ENCODE data around the gene KRTAP12-2.
A peak's percentile ranks its signal among the peaks of the same experiment; 100 is the strongest.
"Not testable (repeated sequence)": the region's sequence is repeated elsewhere in the genome, so short reads cannot be mapped to it uniquely, and the experiment has no call there.

KRTAP12-2 gene

GRCh38 chr21:44646366-44647221, 20.1 kb downstream of the KRTAP12-2 start, which contains the start of gene KRTAP10-11:
KRTAP10-11 (plus strand) TSS chr21:44646414; CDS start chr21:44646459, 45 bp downstream.
- H3K9me3 ChIP-seq (ENCODE audit: control insufficient read depth, insufficient read depth, low read length); H3K4me1 ChIP-seq (ENCODE audit: control insufficient read depth, insufficient read depth, low read length); H3K27me3 ChIP-seq (ENCODE audit: control insufficient read depth, insufficient read depth, low read length); H3K4me3 ChIP-seq (ENCODE audit: low read depth, low read length); H3K9ac ChIP-seq (ENCODE audit: low read depth, low read length); H3K36me3 ChIP-seq (ENCODE audit: control insufficient read depth, insufficient read depth, low read length): not testable (repeated sequence)
- H3K27ac ChIP-seq (ENCODE audit: low read depth, low read length) = peak within 1 kb of the TSS; percentile 2

GRCh38 chr21:44644878-44645277, 21.8 kb downstream of the KRTAP12-2 start:
- no peak overlapping the region for H3K4me3 ChIP-seq (ENCODE audit: low read depth, low read length)
- no peaks in the 10 kb centered on the region for H3K36me3 ChIP-seq (ENCODE audit: control insufficient read depth, insufficient read depth, low read length)
- no peaks in the 10 kb centered on the region; the same call in 1 of the 2 replicates for H3K4me1 ChIP-seq (ENCODE audit: control insufficient read depth, insufficient read depth, low read length)
- no peaks in the 10 kb centered on the region for H3K27me3 ChIP-seq (ENCODE audit: control insufficient read depth, insufficient read depth, low read length)
- no peak overlapping the region for H3K9ac ChIP-seq (ENCODE audit: low read depth, low read length)
- no peaks in the 10 kb centered on the region for H3K9me3 ChIP-seq (ENCODE audit: control insufficient read depth, insufficient read depth, low read length)
- no peak overlapping the region for H3K27ac ChIP-seq (ENCODE audit: low read depth, low read length)

GRCh38 chr21:44643741-44644310, 22.9 kb downstream of the KRTAP12-2 start:
- Histone ChIP-seq H3K9ac (ENCODE audit: low read depth, low read length) (no peak overlapping the region), H3K9me3 (ENCODE audit: control insufficient read depth, insufficient read depth, low read length) (no peaks in the 10 kb centered on the region), H3K36me3 (ENCODE audit: control insufficient read depth, insufficient read depth, low read length) (no peaks in the 10 kb centered on the region), H3K4me3 (ENCODE audit: low read depth, low read length) (no peak overlapping the region), H3K27me3 (ENCODE audit: control insufficient read depth, insufficient read depth, low read length) (no peaks in the 10 kb centered on the region), H3K4me1 (ENCODE audit: control insufficient read depth, insufficient read depth, low read length) (no peaks in the 10 kb centered on the region; the same call in 1 of the 2 replicates), H3K27ac (ENCODE audit: low read depth, low read length) (no peak overlapping the region)

- Histone ChIP-seq H3K27me3 (ENCODE audit: control insufficient read depth, insufficient read depth, low read length) (no peaks in the 10 kb centered on the region), H3K4me3 (ENCODE audit: low read depth, low read length) (no peak overlapping the region), H3K9ac (ENCODE audit: low read depth, low read length) (no peak overlapping the region), H3K27ac (ENCODE audit: low read depth, low read length) (no peak overlapping the region), H3K36me3 (ENCODE audit: control insufficient read depth, insufficient read depth, low read length) (no peaks in the 10 kb centered on the region), H3K9me3 (ENCODE audit: control insufficient read depth, insufficient read depth, low read length) (no peaks in the 10 kb centered on the region), H3K4me1 (ENCODE audit: control insufficient read depth, insufficient read depth, low read length) (no peaks in the 10 kb centered on the region)
These were observed 26.0 kb downstream of the KRTAP12-2 start for GRCh38 chr21:44640761-44641160.

GRCh38 chr21:44639331-44639655, 27.4 kb downstream of the KRTAP12-2 start:
- no peaks in the 10 kb centered on the region for H3K36me3 ChIP-seq (ENCODE audit: control insufficient read depth, insufficient read depth, low read length)
- no peaks in the 10 kb centered on the region for H3K9me3 ChIP-seq (ENCODE audit: control insufficient read depth, insufficient read depth, low read length)
- H3K27me3 ChIP-seq (ENCODE audit: control insufficient read depth, insufficient read depth, low read length) = no peaks in the 10 kb centered on the region
- H3K4me3 ChIP-seq (ENCODE audit: low read depth, low read length) = no peak overlapping the region
- H3K27ac ChIP-seq (ENCODE audit: low read depth, low read length) = no peak overlapping the region
- no peaks in the 10 kb centered on the region for H3K4me1 ChIP-seq (ENCODE audit: control insufficient read depth, insufficient read depth, low read length)
- no peak overlapping the region for H3K9ac ChIP-seq (ENCODE audit: low read depth, low read length)

- not testable (repeated sequence) for H3K27ac ChIP-seq (ENCODE audit: low read depth, low read length); H3K9ac ChIP-seq (ENCODE audit: low read depth, low read length); H3K27me3 ChIP-seq (ENCODE audit: control insufficient read depth, insufficient read depth, low read length); H3K9me3 ChIP-seq (ENCODE audit: control insufficient read depth, insufficient read depth, low read length); H3K36me3 ChIP-seq (ENCODE audit: control insufficient read depth, insufficient read depth, low read length); H3K4me1 ChIP-seq (ENCODE audit: control insufficient read depth, insufficient read depth, low read length); H3K4me3 ChIP-seq (ENCODE audit: low read depth, low read length)
These were observed 28.0 kb downstream of the KRTAP12-2 start for GRCh38 chr21:44638506-44639330.

- H3K27me3 ChIP-seq (ENCODE audit: control insufficient read depth, insufficient read depth, low read length); H3K4me1 ChIP-seq (ENCODE audit: control insufficient read depth, insufficient read depth, low read length); H3K4me3 ChIP-seq (ENCODE audit: low read depth, low read length); H3K27ac ChIP-seq (ENCODE audit: low read depth, low read length); H3K9me3 ChIP-seq (ENCODE audit: control insufficient read depth, insufficient read depth, low read length); H3K36me3 ChIP-seq (ENCODE audit: control insufficient read depth, insufficient read depth, low read length); H3K9ac ChIP-seq (ENCODE audit: low read depth, low read length): not testable (repeated sequence)
These were observed 28.8 kb downstream of the KRTAP12-2 start for GRCh38 chr21:44637851-44638348.

- Histone ChIP-seq H3K36me3 (ENCODE audit: control insufficient read depth, insufficient read depth, low read length) (no peaks in the 10 kb centered on the region), H3K27me3 (ENCODE audit: control insufficient read depth, insufficient read depth, low read length) (no peaks in the 10 kb centered on the region), H3K4me1 (ENCODE audit: control insufficient read depth, insufficient read depth, low read length) (no peaks in the 10 kb centered on the region), H3K27ac (ENCODE audit: low read depth, low read length) (no peak within 1 kb of the TSS), H3K4me3 (ENCODE audit: low read depth, low read length) (no peak within 1 kb of the TSS), H3K9ac (ENCODE audit: low read depth, low read length) (no peak within 1 kb of the TSS), H3K9me3 (ENCODE audit: control insufficient read depth, insufficient read depth, low read length) (no peaks in the 10 kb centered on the region)
These were observed 29.5 kb downstream of the KRTAP12-2 start, which contains the start of gene KRTAP10-10 for GRCh38 chr21:44637018-44637850. KRTAP10-10 (plus strand) TSS chr21:44637356; CDS start chr21:44637418, 62 bp downstream.

GRCh38 chr21:44636209-44637017, 30.3 kb downstream of the KRTAP12-2 start:
- H3K36me3 ChIP-seq (ENCODE audit: control insufficient read depth, insufficient read depth, low read length) = no peaks in the 10 kb centered on the region
- no peak overlapping the region for H3K9ac ChIP-seq (ENCODE audit: low read depth, low read length)
- H3K27me3 ChIP-seq (ENCODE audit: control insufficient read depth, insufficient read depth, low read length) = no peaks in the 10 kb centered on the region
- no peak overlapping the region for H3K4me3 ChIP-seq (ENCODE audit: low read depth, low read length)
- no peaks in the 10 kb centered on the region for H3K9me3 ChIP-seq (ENCODE audit: control insufficient read depth, insufficient read depth, low read length)
- H3K4me1 ChIP-seq (ENCODE audit: control insufficient read depth, insufficient read depth, low read length) = no peaks in the 10 kb centered on the region
- H3K27ac ChIP-seq (ENCODE audit: low read depth, low read length) = no peak overlapping the region

- H3K27ac ChIP-seq (ENCODE audit: low read depth, low read length) = no peak overlapping the region
- no peak overlapping the region for H3K4me3 ChIP-seq (ENCODE audit: low read depth, low read length)
- no peaks in the 10 kb centered on the region for H3K27me3 ChIP-seq (ENCODE audit: control insufficient read depth, insufficient read depth, low read length)
These were observed 34.7 kb downstream of the KRTAP12-2 start for GRCh38 chr21:44632067-44632466.

More at GRCh38 chr21:44632067-44632466, 34.7 kb downstream of the KRTAP12-2 start:
- H3K9me3 ChIP-seq (ENCODE audit: control insufficient read depth, insufficient read depth, low read length) = no peaks in the 10 kb centered on the region
- no peaks in the 10 kb centered on the region for H3K36me3 ChIP-seq (ENCODE audit: control insufficient read depth, insufficient read depth, low read length)
- no peaks in the 10 kb centered on the region for H3K4me1 ChIP-seq (ENCODE audit: control insufficient read depth, insufficient read depth, low read length)
- H3K9ac ChIP-seq (ENCODE audit: low read depth, low read length) = no peak overlapping the region

All from HUES48 (cell line).